Activated CD8-positive, alpha-beta T cell treated with anti-CD3 and anti-CD28 coated beads for 36 hours (primary cell): ENCODE data around the gene PEG3. TPM values are rescaled to one million over a fixed set of nuclear protein-coding genes. Genes with fewer than 3 reads are reported as not detected.
"Not testable (repeated sequence)": the region's sequence is repeated elsewhere in the genome, so short reads cannot be mapped to it uniquely, and the experiment has no call there.

Experiments used
- ATAC-seq: fragments of 200-7000 bp; cut with Tn5 transposase; one replicate; pipeline ENCODE4 v1.10.0; 2021; ENCODE audit warnings: mild to moderate bottlenecking, moderate library complexity
- CTCF ChIA-PET: fragments of 350-600 bp; sonication (Branson Sonifier 250); formaldehyde crosslinking; loops from one replicate; lab custom pipeline; 2021; ENCODE audit warnings: antibody characterized with exemption; lab: Charles Lee
- POLR2A ChIA-PET: fragments of 350-600 bp; sonication (Branson Sonifier 250); formaldehyde crosslinking; loops from one replicate; lab custom pipeline; 2021; ENCODE audit warnings: antibody characterized with exemption; lab: Charles Lee
- DNase-seq: peaks from one replicate; pipeline ENCODE4 v3.0.0-alpha.2; 2020
- H3K27ac Mint-ChIP-seq: one replicate; pipeline ENCODE4 v1.8.0; 2021; ENCODE audit warnings: mild to moderate bottlenecking, mixed read lengths
- H3K27me3 Mint-ChIP-seq: one replicate; pipeline ENCODE4 v1.8.0; 2021; ENCODE audit warnings: mixed read lengths
- H3K36me3 Mint-ChIP-seq: one replicate; pipeline ENCODE4 v1.8.0; 2021; ENCODE audit warnings: low read depth, mixed read lengths
- H3K4me1 Mint-ChIP-seq: one replicate; pipeline ENCODE4 v1.8.0; 2021; ENCODE audit warnings: low read depth, mixed read lengths
- H3K4me3 Mint-ChIP-seq: one replicate; pipeline ENCODE4 v1.8.0; 2021; ENCODE audit warnings: mild to moderate bottlenecking, moderate library complexity, mixed read lengths
- H3K9me3 Mint-ChIP-seq: one replicate; pipeline ENCODE4 v1.8.0; 2021; ENCODE audit warnings: mixed read lengths
- intact Hi-C: fragments of 100-400 bp; cut with micrococcal nuclease; formaldehyde crosslinking; loops from one replicate; pipeline ENCODE4 v1.10.0; 2022
- total RNA-seq, 2 experiments: library from RNA; stranded (reverse); gene quantifications; one replicate each; pipeline ENCODE4 v1.2.3, GENCODE V29; 2021
- TF ChIP-seq, protein P1 (sequence below): fragments of 200-600 bp; IDR thresholded peaks from one replicate; pipeline ENCODE4 v1.8.0; 2022; ENCODE audit warnings: antibody characterized with exemption, mild to moderate bottlenecking

Gene PEG3
- total RNA-seq, 2 experiments from 2014 or later = 0.09 to 0.16 TPM

DNA sequence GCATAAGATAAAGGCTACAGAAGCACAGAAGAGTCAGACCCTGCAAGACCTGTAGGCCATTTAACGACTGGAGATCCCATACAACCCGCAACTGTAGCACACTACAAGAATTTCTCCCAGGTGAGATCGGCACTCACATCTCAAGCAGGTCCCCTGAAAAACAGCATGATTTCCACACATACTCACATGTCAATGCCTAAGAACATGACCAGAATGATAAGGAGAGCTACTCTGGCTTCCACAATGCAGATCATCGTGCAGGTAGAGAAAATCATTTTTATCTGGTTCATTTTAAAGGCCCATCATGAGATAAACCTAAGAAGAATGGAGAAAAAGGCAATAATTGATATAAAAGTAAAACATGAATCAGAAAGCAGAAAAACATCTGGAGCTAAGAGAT is 17.5 kb upstream of the PEG3 start:
- Mint-ChIP-seq H3K4me3 (no peak overlapping the region), H3K4me1 (no peaks in the 10 kb centered on the region), H3K27me3 (no peaks in the 10 kb centered on the region), H3K9me3 (peaks cover 24% of the 10 kb centered on the region), H3K36me3 (peaks cover 3% of the 10 kb centered on the region), H3K27ac (no peak overlapping the region)
- CTCF ChIA-PET = no interaction called here
- ATAC-seq (no peak), DNase-seq (no peak)
- TF ChIP-seq, protein P1, sequence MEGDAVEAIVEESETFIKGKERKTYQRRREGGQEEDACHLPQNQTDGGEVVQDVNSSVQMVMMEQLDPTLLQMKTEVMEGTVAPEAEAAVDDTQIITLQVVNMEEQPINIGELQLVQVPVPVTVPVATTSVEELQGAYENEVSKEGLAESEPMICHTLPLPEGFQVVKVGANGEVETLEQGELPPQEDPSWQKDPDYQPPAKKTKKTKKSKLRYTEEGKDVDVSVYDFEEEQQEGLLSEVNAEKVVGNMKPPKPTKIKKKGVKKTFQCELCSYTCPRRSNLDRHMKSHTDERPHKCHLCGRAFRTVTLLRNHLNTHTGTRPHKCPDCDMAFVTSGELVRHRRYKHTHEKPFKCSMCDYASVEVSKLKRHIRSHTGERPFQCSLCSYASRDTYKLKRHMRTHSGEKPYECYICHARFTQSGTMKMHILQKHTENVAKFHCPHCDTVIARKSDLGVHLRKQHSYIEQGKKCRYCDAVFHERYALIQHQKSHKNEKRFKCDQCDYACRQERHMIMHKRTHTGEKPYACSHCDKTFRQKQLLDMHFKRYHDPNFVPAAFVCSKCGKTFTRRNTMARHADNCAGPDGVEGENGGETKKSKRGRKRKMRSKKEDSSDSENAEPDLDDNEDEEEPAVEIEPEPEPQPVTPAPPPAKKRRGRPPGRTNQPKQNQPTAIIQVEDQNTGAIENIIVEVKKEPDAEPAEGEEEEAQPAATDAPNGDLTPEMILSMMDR = no peak
- intact Hi-C loops = no loop called here
- POLR2A ChIA-PET = no interaction called here

- POLR2A ChIA-PET = no interaction called here
- Mint-ChIP-seq H3K4me3 (no peak overlapping the region), H3K27me3 (no peaks in the 10 kb centered on the region), H3K36me3 (peaks cover 3% of the 10 kb centered on the region), H3K4me1 (no peaks in the 10 kb centered on the region), H3K27ac (no peak overlapping the region), H3K9me3 (peaks cover 27% of the 10 kb centered on the region)
- DNase-seq (no peak), ATAC-seq (no peak)
- intact Hi-C loops = no loop called here
- TF ChIP-seq, protein P1 = no peak
- CTCF ChIA-PET = no interaction called here
Measured at GRCh38 chr19:56856822-56857221, 16.3 kb upstream of the PEG3 start.

- CTCF ChIA-PET, H3K27ac Mint-ChIP-seq, H3K4me1 Mint-ChIP-seq, POLR2A ChIA-PET, ATAC-seq, DNase-seq, H3K4me3 Mint-ChIP-seq, intact Hi-C loops, H3K36me3 Mint-ChIP-seq, H3K27me3 Mint-ChIP-seq: not testable (repeated sequence)
- H3K9me3 Mint-ChIP-seq = peaks cover 27% of the 10 kb centered on the region
Measured at GRCh38 chr19:56852361-56852760, 11.8 kb upstream of the PEG3 start.

- H3K27ac Mint-ChIP-seq = no peak overlapping the region
- TF ChIP-seq, protein P1 = no peak
- no peaks in the 10 kb centered on the region for H3K27me3 Mint-ChIP-seq
- POLR2A ChIA-PET = no interaction called here
- no peaks in the 10 kb centered on the region for H3K36me3 Mint-ChIP-seq
- H3K9me3 Mint-ChIP-seq = peaks cover 20% of the 10 kb centered on the region
- no peak overlapping the region for H3K4me3 Mint-ChIP-seq
- intact Hi-C loops = no loop called here
- CTCF ChIA-PET = no interaction called here
- no peaks in the 10 kb centered on the region for H3K4me1 Mint-ChIP-seq
- no peak for DNase-seq
- ATAC-seq = no peak
Measured at GRCh38 chr19:56848166-56848565, 7.6 kb upstream of the PEG3 start.

GRCh38 chr19:56842412-56842811 is 1.9 kb upstream of the PEG3 start:
- no peak for DNase-seq
- ChIA-PET CTCF (no interaction called here), POLR2A (no interaction called here)
- Mint-ChIP-seq H3K27ac (no peak overlapping the region), H3K4me3 (no peak overlapping the region), H3K9me3 (peaks cover 20% of the 10 kb centered on the region), H3K4me1 (peaks cover 2% of the 10 kb centered on the region), H3K36me3 (peaks cover 20% of the 10 kb centered on the region), H3K27me3 (peaks cover 18% of the 10 kb centered on the region)
- TF ChIP-seq, protein P1 = no peak
- intact Hi-C loops = no loop called here
- no peak for ATAC-seq

- TF ChIP-seq, protein P1 = no peak
- CTCF ChIA-PET = no interaction called here
- POLR2A ChIA-PET = no interaction called here
- H3K4me3 Mint-ChIP-seq = no peak overlapping the region
- no peak overlapping the region for H3K27ac Mint-ChIP-seq
- intact Hi-C loops = no loop called here
- DNase-seq (no peak), ATAC-seq (no peak)
- H3K36me3 Mint-ChIP-seq = peaks cover 26% of the 10 kb centered on the region
- H3K27me3 Mint-ChIP-seq = peaks cover 23% of the 10 kb centered on the region
- peaks cover 26% of the 10 kb centered on the region for H3K9me3 Mint-ChIP-seq
- peaks cover 2% of the 10 kb centered on the region for H3K4me1 Mint-ChIP-seq
Measured at GRCh38 chr19:56841193-56841543, 642 bp upstream of the PEG3 start.
